ENCODE results near the gene ZNF837.

GRCh38 chr19:58325311-58326022 is 55.4 kb downstream of the ZNF837 start:
- no peak for TF ChIP-seq CTCF (IDR thresholded peaks at IDR 0.05)
- TF ChIP-seq POLR2A (IDR thresholded peaks at IDR 0.05), result no peak

Measured in upper lobe of left lung (tissue), 4 donors.